RWPE2 (cell line): ENCODE results near the gene CARD14.

Experiments
- ATAC-seq: fragments of 200-7000 bp; cut with Tn5 transposase; 3 replicates; pipeline ENCODE4 v1.9.1; 2021; ENCODE audit warnings: low read depth
- DNase-seq: peaks from one replicate; pipeline ENCODE4 v3.0.0-alpha.2; 2020; ENCODE audit warnings: low spot score
- H3K27ac ChIP-seq: fragments of 450-650 bp; 2 replicates; pipeline ENCODE4 v1.5.1; 2017; ENCODE audit warnings: mild to moderate bottlenecking; ENCODE audit not compliant: poor library complexity, severe bottlenecking
- H3K27me3 ChIP-seq: fragments of 250-450 bp; sonication (Bioruptor Pico); 2 replicates; pipeline ENCODE4 v1.5.1; 2021; ENCODE audit warnings: mild to moderate bottlenecking, moderate library complexity; ENCODE audit not compliant: insufficient read depth, poor library complexity, severe bottlenecking
- H3K36me3 ChIP-seq: fragments of 250-450 bp; sonication (Bioruptor Pico); 2 replicates; pipeline ENCODE4 v1.5.1; 2020; ENCODE audit warnings: low read depth, mild to moderate bottlenecking, moderate library complexity
- H3K4me1 ChIP-seq: fragments of 250-450 bp; sonication (Bioruptor Pico); 2 replicates; pipeline ENCODE4 v1.5.1; 2021; ENCODE audit warnings: mild to moderate bottlenecking, moderate library complexity; ENCODE audit not compliant: insufficient read depth, poor library complexity, severe bottlenecking
- H3K4me3 ChIP-seq: fragments of 250-450 bp; sonication (Bioruptor Pico); 2 replicates; pipeline ENCODE4 v1.5.1; 2021; ENCODE audit warnings: mild to moderate bottlenecking, moderate library complexity; ENCODE audit not compliant: severe bottlenecking
- H3K9me3 ChIP-seq: fragments of 250-450 bp; sonication (Bioruptor Pico); 2 replicates; pipeline ENCODE4 v1.5.1; 2021; ENCODE audit warnings: mild to moderate bottlenecking, moderate library complexity; ENCODE audit not compliant: severe bottlenecking
- CTCF ChIP-seq: fragments of 450-650 bp; IDR thresholded peaks from one replicate; pipeline ENCODE4 v1.5.1; 2017; ENCODE audit warnings: mild to moderate bottlenecking, moderate library complexity; ENCODE audit not compliant: poor library complexity, severe bottlenecking

Gene CARD14

GRCh38 chr17:80208050-80208449 lies 38.2 kb downstream of the CARD14 start:
- Histone ChIP-seq H3K4me1 (no peaks in the 10 kb centered on the region), H3K27me3 (no peaks in the 10 kb centered on the region), H3K36me3 (no peaks in the 10 kb centered on the region; the same call in 1 of the 2 replicates), H3K9me3 (no peaks in the 10 kb centered on the region), H3K27ac (no peak overlapping the region), H3K4me3 (no peak overlapping the region)
- DNase-seq = peak; percentile 66
- no peak for ATAC-seq
- TF ChIP-seq CTCF = no peak

- Histone ChIP-seq H3K27me3 (no peaks in the 10 kb centered on the region), H3K9me3 (no peaks in the 10 kb centered on the region), H3K27ac (no peak overlapping the region), H3K4me1 (no peaks in the 10 kb centered on the region), H3K4me3 (no peak overlapping the region), H3K36me3 (no peaks in the 10 kb centered on the region; the same call in 1 of the 2 replicates)
- TF ChIP-seq CTCF = no peak
- no peak for DNase-seq
- ATAC-seq = no peak
These were observed 39.9 kb downstream of the CARD14 start for GRCh38 chr17:80209765-80210164.

- DNase-seq (no peak), ATAC-seq (no peak)
- no peaks in the 10 kb centered on the region for H3K4me1 ChIP-seq
- H3K9me3 ChIP-seq = no peaks in the 10 kb centered on the region
- H3K27me3 ChIP-seq = no peaks in the 10 kb centered on the region
- H3K27ac ChIP-seq = no peak overlapping the region
- no peak for TF ChIP-seq CTCF
- H3K36me3 ChIP-seq = peaks cover under 1% of the 10 kb centered on the region; the same call in 1 of the 2 replicates
- H3K4me3 ChIP-seq = no peak overlapping the region
These were observed 40.7 kb downstream of the CARD14 start for GRCh38 chr17:80210348-80211108.

GRCh38 chr17:80212109-80212508 lies 42.3 kb downstream of the CARD14 start:
- Histone ChIP-seq H3K9me3 (no peaks in the 10 kb centered on the region), H3K27ac (no peak overlapping the region), H3K4me1 (no peaks in the 10 kb centered on the region), H3K27me3 (no peaks in the 10 kb centered on the region), H3K4me3 (no peak overlapping the region), H3K36me3 (peaks cover 5% of the 10 kb centered on the region; the same call in 1 of the 2 replicates)
- ATAC-seq (no peak), DNase-seq (no peak)
- no peak for TF ChIP-seq CTCF

GRCh38 chr17:80212511-80212910 lies 42.7 kb downstream of the CARD14 start:
- TF ChIP-seq CTCF = no peak
- Histone ChIP-seq H3K27me3 (no peaks in the 10 kb centered on the region), H3K36me3 (peaks cover 5% of the 10 kb centered on the region; the same call in 1 of the 2 replicates), H3K4me3 (no peak overlapping the region), H3K4me1 (no peaks in the 10 kb centered on the region), H3K9me3 (no peaks in the 10 kb centered on the region), H3K27ac (no peak overlapping the region)
- no peak for DNase-seq
- no peak for ATAC-seq
